Measurements from ENCODE around the gene CA9.

The CA9 gene

GRCh38 chr9:35717132-35717870 is 43.6 kb downstream of the CA9 start:
- no peak for DNase-seq

- DNase-seq = no peak
Measured at GRCh38 chr9:35718721-35719511, 45.2 kb downstream of the CA9 start.

DNA sequence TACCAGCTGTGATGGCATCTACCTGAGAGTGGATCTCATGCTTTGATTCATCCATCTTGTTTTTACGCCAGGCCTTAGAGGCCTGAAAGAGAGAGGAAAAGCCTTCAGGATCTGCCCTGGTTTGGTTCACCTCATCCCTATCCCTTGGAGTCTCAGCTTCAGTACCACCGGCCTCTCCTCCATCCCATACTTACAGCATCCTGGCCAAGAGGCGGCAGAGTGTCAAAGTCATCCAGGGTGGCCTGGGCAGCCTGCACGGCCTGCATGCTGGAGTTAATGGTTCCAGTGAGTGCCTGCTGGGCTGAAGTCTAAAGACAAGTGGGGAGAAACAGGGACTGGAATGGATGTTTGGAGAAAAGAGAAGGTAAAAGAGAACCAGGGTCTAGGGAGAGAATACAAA is 45.8 kb downstream of the CA9 start:
- no peak for DNase-seq

- DNase-seq = no peak
Measured at GRCh38 chr9:35723426-35723825, 49.7 kb downstream of the CA9 start.

GRCh38 chr9:35723908-35724307 is 50.2 kb downstream of the CA9 start:
- DNase-seq = no peak

DNA sequence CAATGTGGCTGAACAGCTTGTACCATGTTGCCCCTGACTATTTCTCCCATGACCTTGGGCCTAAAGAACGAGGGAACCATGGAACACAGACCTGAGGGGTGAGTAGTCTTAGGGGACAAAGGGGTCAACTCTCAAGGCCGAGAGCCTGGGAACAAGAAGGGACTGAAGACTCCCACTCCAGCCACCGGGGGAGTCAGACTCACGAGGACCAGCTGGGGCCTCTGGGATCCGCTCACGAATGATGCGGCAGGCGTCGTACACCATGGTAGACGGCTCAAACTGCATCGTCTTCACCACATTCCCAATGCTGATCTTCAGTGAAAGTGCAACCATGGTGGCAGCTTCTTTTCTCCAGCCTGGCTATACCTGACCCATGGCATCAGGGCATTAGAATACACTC is 51.6 kb downstream of the CA9 start:
- DNase-seq = no peak

- DNase-seq = peak; percentile 29 to 45
Measured at GRCh38 chr9:35726931-35727330, 53.2 kb downstream of the CA9 start.

DNA sequence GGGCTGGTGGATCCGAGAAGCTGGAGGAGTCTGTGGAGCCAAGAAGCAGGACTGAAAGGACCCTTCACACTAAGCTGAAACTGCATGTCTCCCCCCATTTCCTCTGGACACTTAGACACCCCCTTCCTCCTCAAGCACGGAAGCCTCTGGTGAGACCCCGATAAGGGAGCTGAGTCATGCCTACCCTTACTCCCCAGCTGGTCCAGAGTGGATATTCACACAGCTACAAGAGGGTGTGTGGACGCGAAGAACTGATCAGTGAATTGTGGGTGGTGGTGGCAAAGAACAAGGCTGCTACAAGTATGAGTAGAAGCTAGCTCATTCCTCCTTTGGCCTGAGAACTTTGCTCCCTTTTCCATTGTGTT is 53.9 kb downstream of the CA9 start:
- DNase-seq = no peak

DNA sequence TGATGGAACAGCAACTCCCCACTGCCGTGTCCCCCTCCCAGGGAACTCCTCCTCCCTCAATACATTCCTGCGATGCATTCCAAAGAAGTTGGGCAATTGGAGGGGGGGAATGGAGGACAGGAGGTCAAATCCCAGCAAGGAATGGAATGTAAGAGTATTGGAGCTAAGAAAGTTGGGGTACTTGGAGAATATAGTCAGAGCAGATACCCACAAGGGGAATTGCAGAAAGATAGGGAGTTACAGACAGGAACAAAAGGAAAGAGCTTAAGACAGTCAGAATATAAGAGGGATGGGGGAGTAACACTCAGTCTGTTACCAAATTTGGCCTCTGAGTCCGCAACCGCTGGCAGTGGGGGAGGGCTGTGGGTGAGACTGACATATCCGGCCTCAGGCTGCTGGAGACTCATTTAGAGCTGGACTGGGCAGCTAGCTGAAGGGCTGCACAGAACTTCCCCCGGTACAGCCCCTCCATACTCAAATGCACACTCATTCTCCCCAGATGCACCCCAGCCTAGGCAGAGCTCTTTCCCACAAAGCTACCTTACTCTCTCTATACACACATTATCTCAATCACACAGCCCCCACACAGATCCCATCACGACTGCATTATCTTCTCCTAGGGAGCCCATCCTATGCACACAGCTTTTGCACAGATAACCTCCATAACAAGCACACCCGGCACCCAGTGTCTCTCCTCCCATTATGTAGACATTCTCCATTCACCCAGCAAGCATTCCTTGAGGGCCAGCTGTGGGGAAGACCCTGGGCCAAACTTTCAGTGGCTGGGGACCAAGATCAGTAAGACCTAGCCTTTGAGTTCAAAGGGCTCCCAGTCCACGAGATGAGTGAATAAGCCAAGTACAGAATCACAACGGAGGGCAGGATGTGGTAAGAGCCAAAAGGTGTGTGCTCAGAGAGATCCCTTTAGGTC is 54.6 kb downstream of the CA9 start:
- peak; percentile 68 to 73 for DNase-seq

DNA sequence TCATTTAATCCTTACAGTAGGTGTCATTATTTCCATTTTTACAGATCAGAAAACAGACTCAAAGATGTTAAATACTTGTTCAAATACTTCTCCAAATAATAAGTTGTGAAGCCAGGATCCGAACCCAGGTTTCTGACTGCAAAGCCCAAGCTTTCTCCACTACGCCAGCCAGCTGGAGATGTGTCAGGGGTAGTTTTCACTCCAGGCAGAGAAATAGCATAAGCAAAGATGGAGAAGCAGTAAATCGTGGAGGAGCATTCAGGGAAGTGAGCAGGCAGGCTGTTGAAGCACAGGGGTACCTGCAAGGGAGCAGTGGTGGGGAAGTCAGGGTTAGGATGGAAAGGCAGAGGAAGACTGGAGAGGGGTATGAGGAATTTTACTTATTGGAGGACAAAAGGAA is 55.4 kb downstream of the CA9 start:
- no peak for DNase-seq

- DNase-seq = peak; percentile 46 to 50
Measured at GRCh38 chr9:35729700-35730485, 56.2 kb downstream of the CA9 start.

- no peak for DNase-seq
Measured at GRCh38 chr9:35730486-35730854, 56.7 kb downstream of the CA9 start.

All from activated T-cell treated with anti-CD3 and anti-CD28 coated beads, Interleukin-2, amount 50 U/mL, for 48 hours (primary cell).